ENCODE measurements around the gene CDC7. TPM values are rescaled to one million over a fixed set of nuclear protein-coding genes. Genes with fewer than 3 reads are reported as not detected.
A peak's percentile ranks its signal among the peaks of the same experiment; 100 is the strongest.

CDC7 gene
- total RNA-seq, 4 donors from 2014 or later: 0.71 to 2.8 (median 1.1) TPM

- Histone ChIP-seq H3K4me1 (peaks cover 0 to 26% (median 12%) of the 10 kb centered on the region in 4 donors), H3K9me3 (no peaks in the 10 kb centered on the region), H3K36me3 (no peaks in the 10 kb centered on the region), H3K4me3 (no peak overlapping the region), H3K27ac (replicated peaks in 1 of 4) (no peak overlapping the region), H3K27me3 (no peaks in the 10 kb centered on the region)
- WGBS: 65% methylated on average over 4 of the region's 4 CpGs
- intact Hi-C loops (cut with DNase I): no loop called here
- TF ChIP-seq POLR2AphosphoS5 (IDR thresholded peaks at IDR 0.05) (no peak), POLR2A (IDR thresholded peaks at IDR 0.05; ENCODE audit: low read depth) (no peak), CTCF (IDR thresholded peaks at IDR 0.05) (no peak), EP300 (IDR thresholded peaks at IDR 0.05) (no peak)
- DNase-seq (ENCODE audit: extremely low spot score): peak; percentile 34
Measured at GRCh38 chr1:91559838-91560565, 59.4 kb downstream of the CDC7 start.

- Histone ChIP-seq H3K36me3 (no peaks in the 10 kb centered on the region), H3K9me3 (no peaks in the 10 kb centered on the region), H3K27ac (replicated peaks in 1 of 4) (peak overlapping the region; percentile 18 to 53 (median 34)), H3K4me3 (no peak overlapping the region), H3K27me3 (no peaks in the 10 kb centered on the region), H3K4me1 (peaks cover 10 to 24% (median 20%) of the 10 kb centered on the region in 4 donors)
- peak; percentile 70 for DNase-seq (ENCODE audit: extremely low spot score)
- no peak for TF ChIP-seq CTCF (IDR thresholded peaks at IDR 0.05)
- no peak for TF ChIP-seq POLR2A (IDR thresholded peaks at IDR 0.05; ENCODE audit: low read depth)
- no peak for TF ChIP-seq EP300 (IDR thresholded peaks at IDR 0.05)
- peak in 1 of 2 donors; percentile 6 for TF ChIP-seq POLR2AphosphoS5 (IDR thresholded peaks at IDR 0.05)
- intact Hi-C loops (cut with DNase I): no loop called here
- 73% methylated on average over 6 of the region's 6 CpGs for WGBS
Measured at GRCh38 chr1:91564888-91565701, 64.4 kb downstream of the CDC7 start.

GRCh38 chr1:91567583-91567982 is 66.9 kb downstream of the CDC7 start:
- DNase-seq (ENCODE audit: extremely low spot score): peak; percentile 70
- Histone ChIP-seq H3K4me1 (peaks cover 28 to 49% (median 37%) of the 10 kb centered on the region in 4 donors), H3K36me3 (no peaks in the 10 kb centered on the region), H3K9me3 (no peaks in the 10 kb centered on the region), H3K4me3 (no peak overlapping the region), H3K27ac (replicated peaks in 1 of 4) (peak overlapping the region in 2 of 4 donors; percentile 8 to 79), H3K27me3 (no peaks in the 10 kb centered on the region)
- no peak for TF ChIP-seq POLR2AphosphoS5 (IDR thresholded peaks at IDR 0.05)
- no peak for TF ChIP-seq POLR2A (IDR thresholded peaks at IDR 0.05; ENCODE audit: low read depth)
- TF ChIP-seq CTCF (IDR thresholded peaks at IDR 0.05): no peak
- intact Hi-C loops (cut with DNase I): no loop called here
- WGBS: 93% methylated on average over 4 of the region's 4 CpGs

GRCh38 chr1:91568261-91568660 is 67.6 kb downstream of the CDC7 start:
- H3K27me3 ChIP-seq: no peaks in the 10 kb centered on the region
- DNase-seq (ENCODE audit: extremely low spot score): peak; percentile 19
- H3K27ac ChIP-seq (replicated peaks in 1 of 4): peak overlapping the region in 3 of 4 donors; percentile 79 to 80 (median 79)
- intact Hi-C loops (cut with DNase I): no loop called here
- no peak for TF ChIP-seq POLR2AphosphoS5 (IDR thresholded peaks at IDR 0.05)
- no peak for TF ChIP-seq CTCF (IDR thresholded peaks at IDR 0.05)
- TF ChIP-seq EP300 (IDR thresholded peaks at IDR 0.05): no peak
- no peak for TF ChIP-seq POLR2A (IDR thresholded peaks at IDR 0.05; ENCODE audit: low read depth)
- H3K4me1 ChIP-seq: peaks cover 28 to 49% (median 38%) of the 10 kb centered on the region in 4 donors
- H3K4me3 ChIP-seq: no peak overlapping the region
- 93% methylated on average over 7 of the region's 7 CpGs for WGBS
- H3K36me3 ChIP-seq: no peaks in the 10 kb centered on the region
- no peaks in the 10 kb centered on the region for H3K9me3 ChIP-seq

Measured in esophagus muscularis mucosa (tissue), 4 donors.